ENCODE data around the gene REELD1.

Gene REELD1

DNA sequence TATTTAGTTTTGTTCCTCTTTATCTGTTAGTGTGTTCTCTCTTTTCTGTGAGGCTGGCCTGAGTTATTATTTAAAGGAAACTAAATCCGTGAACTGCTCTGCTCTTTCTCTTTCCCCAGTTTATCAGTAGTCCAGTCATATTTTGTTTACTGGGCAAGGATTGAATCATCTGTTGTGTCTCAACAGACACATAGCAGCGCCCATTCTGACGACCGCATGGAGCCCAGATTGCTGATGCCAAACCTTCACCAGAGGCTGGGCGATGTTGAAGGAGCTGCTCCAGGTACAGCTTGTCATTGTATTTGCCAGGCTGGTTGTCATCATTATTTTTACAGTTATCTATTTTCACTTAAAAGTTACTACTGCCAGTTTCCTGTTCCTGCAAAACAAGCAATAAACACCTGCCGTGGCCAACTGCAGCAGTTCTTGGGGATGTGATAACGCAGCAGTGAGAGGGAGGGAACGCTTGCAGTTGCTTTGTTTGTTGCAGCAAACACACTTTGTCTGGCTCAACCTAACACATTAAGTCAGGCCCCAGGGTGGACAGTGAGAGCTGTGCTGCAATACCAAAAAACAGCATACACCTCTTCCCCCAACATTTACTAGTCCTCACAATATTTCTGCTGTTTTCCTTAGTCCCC, 10.1 kb downstream of the REELD1 start:
- DNase-seq (ENCODE audit: low read depth in 1 of 2, low spot score in 1 of 2) = no peak

DNA sequence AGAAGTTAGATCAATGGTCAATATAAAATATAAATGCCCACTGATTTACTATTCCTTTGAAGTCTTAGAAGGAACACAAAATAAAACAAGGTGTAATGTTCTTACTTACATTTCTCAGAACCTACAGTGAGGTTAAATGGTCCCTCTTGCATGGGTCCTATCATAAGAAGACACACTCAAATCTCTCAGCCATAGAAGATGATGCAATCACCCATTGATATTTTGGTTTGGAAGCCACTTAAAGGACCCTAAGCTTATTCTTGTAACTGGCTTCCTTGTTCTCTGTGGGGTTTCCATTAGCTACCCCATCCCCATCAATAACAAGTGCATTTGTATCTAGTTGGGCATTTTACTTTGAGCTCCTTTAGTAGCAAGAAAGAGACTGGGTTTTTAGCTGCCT, 15.1 kb downstream of the REELD1 start:
- no peak for DNase-seq (ENCODE audit: low read depth in 1 of 2, low spot score in 1 of 2)

DNA sequence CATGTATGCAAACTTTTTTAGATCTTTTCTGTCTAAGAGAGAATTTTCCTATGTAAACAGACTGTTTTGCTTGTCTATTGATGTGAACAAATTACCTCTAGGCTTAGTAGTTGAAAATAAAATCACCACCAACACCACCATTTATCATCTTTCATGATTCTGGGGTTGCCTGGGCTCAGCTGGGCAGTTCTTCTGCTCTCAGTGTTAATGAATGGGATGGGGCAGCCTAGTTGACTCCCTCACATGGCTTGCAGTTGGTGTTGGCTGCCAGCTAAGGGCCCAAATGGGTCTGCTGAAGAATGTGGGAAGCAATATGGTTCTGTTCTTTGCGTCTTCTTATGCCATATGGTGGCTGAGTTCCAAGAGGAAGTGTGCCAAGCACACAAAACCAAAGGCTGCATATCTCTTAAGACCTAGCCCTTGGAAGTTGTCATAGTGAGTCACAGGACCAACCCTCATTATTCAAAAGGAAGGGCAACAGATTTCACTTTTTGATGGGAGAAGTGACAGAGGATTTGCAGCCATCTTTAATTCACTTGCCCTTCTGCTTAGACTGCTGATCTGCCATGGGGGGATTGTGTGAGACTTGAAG, 17.9 kb downstream of the REELD1 start:
- DNase-seq (ENCODE audit: low read depth in 1 of 2, low spot score in 1 of 2) = no peak

DNA sequence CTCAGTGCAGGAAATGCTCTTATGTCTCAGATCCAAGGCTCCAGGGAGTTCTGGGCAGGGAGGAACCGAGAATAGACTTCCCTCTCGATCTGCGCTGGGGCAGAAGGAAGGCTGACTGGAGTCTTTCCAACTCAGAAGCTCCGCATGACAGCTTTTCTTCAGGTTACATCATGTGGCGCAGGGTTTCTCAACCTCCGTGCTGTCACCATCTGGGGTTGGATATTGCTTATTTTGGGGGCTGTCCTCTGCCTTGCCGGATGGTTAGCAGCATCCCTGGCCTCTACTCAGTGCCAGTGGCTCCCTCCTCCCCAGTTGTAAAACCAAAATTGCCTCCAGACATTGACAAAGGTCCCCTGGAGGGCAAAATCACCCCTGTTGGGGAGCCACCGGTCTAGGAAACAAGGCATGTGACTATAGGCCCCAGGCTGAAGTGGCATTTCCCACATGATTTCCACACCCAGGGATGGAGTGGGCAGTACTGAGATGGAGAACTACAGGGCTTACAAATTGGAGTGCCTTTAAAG, 21.4 kb downstream of the REELD1 start:
- DNase-seq (ENCODE audit: low read depth in 1 of 2, low spot score in 1 of 2) = no peak

DNA sequence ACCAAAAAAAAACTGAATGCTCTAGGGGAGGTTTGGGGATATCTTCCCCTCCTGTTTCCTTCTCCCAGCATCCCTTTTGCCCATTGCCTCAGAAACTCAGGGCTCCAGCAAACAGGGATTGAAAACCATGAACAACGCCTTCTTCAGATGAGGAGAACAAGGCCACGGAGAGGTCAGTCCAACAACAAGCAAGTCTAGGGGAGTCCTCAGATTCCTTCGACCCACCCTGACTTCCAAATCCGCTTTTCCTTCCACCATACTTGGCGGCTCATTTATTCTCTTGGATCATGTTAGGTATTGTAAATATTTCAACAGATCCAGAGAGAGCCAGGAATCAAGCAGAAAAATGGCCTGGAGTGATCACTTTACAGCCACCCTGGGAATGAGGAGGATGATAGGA, 21.9 kb downstream of the REELD1 start:
- DNase-seq (ENCODE audit: low read depth in 1 of 2, low spot score in 1 of 2) = no peak

DNA sequence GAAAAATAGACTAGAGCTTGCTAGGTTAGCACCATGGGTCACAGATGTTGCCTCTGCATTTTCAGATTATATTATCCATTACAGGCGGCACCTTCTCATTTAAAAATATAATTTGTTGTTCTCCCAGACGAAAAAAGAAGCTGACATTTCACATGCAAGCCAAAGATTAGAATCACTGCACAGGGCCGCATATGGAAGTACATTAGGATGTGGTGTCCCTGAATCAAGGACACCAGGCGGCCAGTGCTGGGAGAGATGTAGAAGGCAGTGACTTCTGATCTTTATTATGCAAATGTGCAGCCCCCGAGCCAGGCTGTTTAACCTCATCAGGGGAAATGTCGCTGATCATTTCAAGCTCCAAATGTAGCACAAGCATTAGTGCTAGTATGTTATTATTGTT, 22.8 kb downstream of the REELD1 start:
- DNase-seq (ENCODE audit: low read depth in 1 of 2, low spot score in 1 of 2) = no peak

DNA sequence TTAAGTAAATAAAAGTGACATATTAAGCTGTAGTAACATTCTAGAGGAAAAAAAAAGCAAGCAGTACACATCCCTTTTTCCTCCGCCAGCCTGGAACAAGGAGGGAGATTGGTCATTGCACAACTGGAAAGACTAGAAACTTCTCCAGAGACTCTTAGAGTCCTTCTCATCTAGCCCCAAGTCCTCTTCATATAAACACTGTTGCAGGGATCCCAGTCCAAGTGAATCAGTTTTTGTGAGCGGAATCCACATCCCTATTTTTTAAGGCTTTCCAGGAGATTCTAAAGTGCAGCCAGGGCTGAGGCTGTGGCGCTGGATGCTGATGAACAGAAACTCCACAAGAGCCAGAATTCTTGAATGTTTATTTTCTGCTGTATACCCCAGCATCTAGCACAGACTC, 23.8 kb downstream of the REELD1 start:
- no peak for DNase-seq (ENCODE audit: low read depth in 1 of 2, low spot score in 1 of 2)

DNA sequence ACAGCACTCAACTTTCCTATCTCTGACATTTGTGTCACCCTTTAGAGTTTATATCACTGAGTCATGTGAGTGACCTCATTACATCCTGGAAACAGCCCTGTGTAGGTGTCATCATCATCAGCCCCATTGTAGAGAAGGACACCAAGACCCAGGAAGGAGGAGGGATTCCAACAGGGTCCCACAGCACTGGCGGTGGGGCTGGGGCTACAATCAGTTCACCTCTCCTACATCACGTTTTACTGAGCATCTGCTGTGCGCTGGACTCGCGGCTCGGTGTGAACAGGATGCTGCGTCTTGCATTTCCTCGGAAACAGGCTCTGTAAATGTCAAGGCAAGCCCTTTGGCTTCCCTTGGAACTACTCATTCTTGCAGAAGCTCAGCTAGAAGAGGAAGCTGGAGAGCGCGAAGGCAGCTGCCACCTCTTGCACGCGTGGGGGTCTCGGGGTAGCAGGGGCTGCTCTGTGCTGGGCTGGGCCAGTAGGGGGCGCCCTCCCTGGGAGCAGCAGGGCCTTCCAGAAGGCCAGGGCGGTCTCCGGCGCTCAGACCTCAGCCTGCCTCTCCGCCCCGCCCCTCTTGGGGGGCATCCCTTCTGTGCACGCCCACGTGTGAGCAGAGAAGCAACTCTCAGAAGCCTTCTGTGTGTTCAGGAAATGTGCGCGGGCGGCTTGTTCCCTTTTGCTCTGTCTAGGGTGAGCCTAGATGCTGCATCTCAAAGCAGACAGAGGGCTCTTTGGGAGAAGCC, 29.0 kb downstream of the REELD1 start:
- peak in 1 of 2 donors; percentile 40 for DNase-seq (ENCODE audit: low read depth in 1 of 2, low spot score in 1 of 2)

DNA sequence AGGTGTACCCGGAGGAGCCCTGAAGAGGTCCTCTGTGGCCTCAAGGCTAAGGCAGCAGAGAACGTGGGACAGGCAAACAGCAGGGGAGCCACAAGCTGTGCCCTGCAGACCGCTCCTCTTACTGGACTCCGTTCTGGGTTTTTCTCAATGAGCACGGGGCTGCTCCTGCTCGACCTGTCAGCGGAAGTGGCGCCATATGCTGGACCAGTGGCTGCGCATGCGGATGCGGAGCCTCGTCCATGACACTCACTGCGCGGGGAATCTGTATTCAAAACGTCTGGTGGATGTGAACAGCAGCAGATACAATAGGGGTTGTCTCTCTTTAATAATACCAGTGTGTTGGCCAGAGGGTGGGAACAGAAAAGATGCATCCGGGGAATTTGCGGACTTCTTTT, 29.5 kb downstream of the REELD1 start:
- DNase-seq (ENCODE audit: low read depth in 1 of 2, low spot score in 1 of 2) = no peak

DNA sequence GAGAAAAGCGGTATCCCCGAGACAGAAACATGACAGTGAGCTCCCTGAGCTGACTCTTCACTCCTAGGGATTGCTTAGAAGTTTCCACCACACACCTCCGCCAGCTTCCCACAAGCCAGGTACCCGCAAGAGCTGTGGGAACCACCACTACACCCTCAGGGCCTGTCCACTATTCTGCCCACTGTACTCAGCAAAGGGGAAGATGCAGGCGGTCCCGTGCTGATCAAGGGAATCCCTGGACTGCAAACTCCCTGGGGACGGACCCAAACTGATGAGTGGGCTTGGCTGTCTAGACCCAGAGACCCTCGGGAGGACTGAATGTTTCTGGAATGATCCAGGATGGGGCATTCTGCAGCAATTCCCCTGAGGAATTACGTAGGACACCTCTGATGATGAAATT, 30.2 kb downstream of the REELD1 start:
- no peak for DNase-seq (ENCODE audit: low read depth in 1 of 2, low spot score in 1 of 2)

DNA sequence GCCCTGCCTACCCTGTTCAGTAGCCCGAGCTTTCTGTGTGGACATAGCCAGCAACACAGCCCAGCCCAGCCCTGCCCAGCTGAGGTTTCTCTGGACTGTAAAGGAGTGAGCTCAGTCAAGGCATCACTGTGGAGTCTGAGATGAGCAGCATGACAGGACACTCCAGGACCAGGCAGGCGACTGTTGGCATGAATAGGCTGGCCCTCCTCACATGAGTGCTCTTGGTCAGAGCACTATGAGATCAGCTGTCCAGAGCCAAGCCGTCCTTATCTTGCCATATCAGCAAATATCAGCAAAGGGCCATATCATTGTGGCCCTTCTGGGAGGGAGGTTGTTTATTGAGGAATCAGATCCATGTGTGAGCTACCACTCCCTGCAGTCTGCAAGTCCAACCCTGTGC, 30.9 kb downstream of the REELD1 start:
- DNase-seq (ENCODE audit: low read depth in 1 of 2, low spot score in 1 of 2) = no peak

DNA sequence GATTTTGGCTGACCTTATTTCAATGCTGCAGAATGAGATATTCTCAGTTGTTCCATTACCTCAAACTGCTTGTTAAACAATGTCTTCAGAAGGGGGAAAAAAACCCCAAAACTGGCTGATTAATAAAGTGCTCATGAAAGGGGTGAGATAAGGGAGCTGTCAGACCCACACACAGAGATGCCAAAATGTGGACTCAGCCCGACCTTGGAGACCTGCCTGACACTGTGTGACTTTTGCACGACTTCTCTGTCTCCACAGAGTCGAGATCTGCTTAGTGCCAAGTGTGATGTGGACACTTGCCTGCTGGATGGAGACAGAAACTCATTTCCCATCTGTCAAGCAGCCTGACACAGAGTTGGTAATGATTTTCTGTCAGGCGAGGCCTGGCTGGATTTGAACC, 31.5 kb downstream of the REELD1 start:
- no peak for DNase-seq (ENCODE audit: low read depth in 1 of 2, low spot score in 1 of 2)

DNA sequence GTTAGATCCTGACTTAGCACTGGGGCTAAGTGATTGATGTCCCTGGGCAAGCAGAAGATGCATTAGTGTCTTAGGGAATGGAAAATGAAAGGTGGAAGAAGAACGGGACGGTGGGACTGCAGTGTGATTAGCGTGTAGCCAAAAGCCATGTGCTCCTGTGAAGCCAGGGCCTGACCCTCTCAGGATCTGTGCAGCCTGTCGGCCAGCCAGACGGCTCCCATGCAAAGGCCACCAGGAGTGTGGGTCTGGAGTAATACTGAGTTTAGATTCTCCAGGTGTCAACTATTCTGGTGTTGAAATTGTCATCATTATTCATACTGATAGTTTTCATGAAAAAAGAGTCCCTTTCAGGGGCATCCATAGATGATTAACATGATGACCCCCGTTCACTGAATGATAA, 32.0 kb downstream of the REELD1 start:
- no peak for DNase-seq (ENCODE audit: low read depth in 1 of 2, low spot score in 1 of 2)

DNA sequence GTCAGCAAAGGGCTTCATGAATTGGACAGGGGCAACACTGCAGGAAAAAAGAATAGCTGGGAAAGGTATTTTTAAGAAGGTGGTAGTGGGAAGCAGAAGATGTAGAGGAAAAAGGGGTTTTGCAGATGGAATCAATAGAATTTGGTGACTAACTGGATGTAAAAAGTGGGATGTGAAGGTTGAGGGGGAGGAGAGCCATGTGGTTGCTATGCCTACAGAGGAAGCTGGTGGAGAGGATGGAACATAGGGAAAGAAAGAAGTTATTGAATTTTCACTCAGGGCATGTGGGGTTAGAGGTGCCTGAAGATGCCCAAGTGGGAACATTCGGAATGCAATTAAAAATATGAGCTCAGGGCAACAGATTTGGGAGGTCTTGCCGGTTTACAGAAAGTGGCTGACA, 33.0 kb downstream of the REELD1 start:
- no peak for DNase-seq (ENCODE audit: low read depth in 1 of 2, low spot score in 1 of 2)

DNA sequence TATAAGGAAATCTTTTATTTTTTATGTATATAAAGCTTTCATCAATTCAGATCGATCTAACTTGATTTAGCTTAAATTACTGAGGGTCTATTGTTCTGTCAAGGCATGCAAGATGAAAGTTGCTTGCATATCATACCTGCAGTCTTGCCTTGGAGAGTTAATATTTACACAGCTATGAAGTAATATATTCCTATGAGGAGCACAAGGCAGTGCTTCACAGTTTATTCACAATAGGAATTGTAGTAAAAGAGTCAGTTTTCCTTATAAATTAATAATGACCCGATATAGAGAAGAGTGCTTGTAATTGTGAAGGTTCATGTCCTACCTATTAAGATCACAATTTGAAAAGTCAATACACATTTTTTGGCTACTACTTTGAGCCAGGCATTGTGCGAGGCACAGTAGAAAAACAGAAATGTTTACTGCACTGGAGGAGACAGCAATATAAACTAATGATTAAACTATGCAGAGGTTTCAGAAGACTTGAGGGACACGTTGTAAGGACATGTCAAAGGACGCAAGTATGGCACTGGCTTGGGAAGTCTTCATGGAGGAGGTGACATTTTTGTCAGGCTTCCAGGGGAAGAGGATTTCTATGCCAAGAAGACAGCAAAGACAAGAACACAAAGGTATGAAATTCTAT, 38.8 kb downstream of the REELD1 start:
- DNase-seq (ENCODE audit: low read depth in 1 of 2, low spot score in 1 of 2) = no peak

DNA sequence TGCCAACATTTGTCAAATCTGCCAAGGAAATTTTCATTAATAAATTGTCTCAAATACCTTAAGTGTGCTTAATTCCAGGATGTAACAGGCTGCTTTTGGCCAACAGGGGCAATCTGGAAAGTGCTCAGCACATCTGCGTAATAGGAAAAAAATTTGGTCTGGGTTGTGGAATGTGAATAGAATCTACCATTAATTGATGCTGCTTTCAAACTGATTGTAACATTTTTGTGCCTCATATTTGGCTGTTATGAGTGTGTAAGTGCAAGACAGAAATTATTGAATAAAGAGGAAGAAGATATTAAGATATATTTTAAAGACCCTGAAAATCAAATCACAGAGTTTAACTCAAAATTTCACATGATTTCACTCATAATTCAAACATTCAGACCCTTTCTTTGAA, 41.1 kb downstream of the REELD1 start:
- no peak for DNase-seq (ENCODE audit: low read depth in 1 of 2, low spot score in 1 of 2)

DNA sequence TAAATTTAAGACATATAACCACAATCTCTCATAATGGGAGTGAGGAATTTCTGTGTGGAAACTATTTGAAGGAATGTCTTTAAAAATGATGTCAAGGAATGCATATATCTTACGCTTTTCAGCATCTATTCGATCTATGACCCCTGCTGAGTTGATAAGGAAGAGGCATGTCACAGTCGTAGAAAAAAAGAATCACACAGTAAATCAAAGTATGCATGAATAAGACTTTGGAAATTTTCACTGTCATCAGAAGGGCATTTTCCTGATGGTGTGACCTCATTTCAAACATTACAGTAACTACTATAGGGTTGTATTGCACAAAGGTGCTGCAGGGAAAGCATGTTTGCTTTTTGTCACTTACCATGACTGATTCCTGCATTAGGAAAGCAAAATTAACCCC, 41.5 kb downstream of the REELD1 start:
- DNase-seq (ENCODE audit: low read depth in 1 of 2, low spot score in 1 of 2) = no peak

DNA sequence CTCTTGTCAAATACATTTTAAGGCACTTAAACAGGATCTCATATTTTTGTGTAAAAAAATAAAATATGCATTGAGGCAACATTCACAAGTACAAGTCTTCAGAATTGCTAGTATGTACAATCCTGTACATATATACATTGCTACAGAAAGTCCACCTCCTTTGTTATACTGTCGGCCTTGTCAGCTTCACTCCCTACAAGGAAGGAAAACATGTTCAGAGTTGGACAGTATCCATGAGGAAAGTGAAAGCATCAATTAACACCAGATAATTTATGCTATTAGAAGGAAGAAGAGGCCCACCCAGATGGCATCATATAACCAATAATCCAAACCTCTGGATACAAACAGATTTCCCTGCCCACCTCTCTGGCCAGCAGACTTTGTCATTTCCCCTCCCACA, 42.0 kb downstream of the REELD1 start:
- no peak for DNase-seq (ENCODE audit: low read depth in 1 of 2, low spot score in 1 of 2)

DNA sequence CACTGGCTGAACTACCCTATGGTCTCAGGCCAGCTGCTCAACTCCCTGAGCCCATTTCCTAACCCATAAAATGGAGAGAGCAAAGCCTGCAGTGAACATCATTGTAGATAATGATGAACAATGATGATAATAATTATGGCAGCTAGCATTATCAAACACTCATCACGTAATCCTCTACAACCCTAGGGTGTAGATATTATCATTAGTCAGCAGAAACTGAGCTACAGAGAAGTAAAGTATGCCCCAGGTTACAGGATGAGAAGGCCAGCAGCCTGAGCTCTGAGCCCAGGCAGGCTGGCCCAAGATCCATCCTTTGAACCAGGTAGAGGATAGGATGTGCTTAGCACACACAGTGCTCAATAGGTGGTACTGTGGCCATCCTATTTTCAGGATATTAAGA, 43.2 kb downstream of the REELD1 start:
- no peak for DNase-seq (ENCODE audit: low read depth in 1 of 2, low spot score in 1 of 2)

DNA sequence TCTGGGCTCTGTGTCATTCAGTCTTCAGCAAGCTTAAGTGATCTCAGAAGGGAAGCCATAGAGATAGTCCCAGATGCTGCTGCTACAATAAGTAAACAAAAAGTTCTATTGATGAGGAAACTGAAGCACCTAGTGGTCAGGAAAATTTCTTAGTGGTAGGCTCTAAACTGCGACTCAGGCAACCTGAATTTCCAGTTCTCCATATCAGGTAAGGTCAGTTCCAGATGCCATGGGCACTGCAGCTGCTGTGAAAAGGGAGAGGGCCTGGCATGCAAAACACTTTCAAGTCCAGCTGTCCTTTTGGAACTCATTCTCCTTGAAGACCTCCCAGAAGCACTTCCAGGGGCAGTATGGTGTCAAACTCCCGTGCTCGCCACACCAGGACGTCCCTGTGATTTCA, 46.2 kb downstream of the REELD1 start:
- DNase-seq (ENCODE audit: low read depth in 1 of 2, low spot score in 1 of 2) = no peak

DNA sequence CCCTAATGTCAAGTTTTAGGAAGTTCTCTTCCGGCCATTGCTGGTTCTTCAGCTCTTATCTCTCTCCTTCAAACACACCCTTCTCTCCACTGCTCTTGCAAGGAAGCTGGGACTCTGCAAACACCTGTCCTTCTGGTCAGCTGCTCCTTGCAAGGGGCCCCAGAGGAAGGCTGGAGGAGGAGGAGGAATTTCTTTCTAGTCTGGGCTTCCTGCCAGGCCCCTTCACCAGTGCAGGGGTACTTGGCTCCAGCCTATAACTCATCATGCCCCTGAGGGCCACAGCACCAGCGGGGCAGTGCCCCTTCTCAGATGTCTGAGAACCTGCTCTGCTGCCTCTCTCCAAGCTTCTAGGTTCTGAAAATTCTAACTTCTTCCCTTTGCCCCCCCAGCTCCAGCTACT, 46.7 kb downstream of the REELD1 start:
- no peak for DNase-seq (ENCODE audit: low read depth in 1 of 2, low spot score in 1 of 2)

DNA sequence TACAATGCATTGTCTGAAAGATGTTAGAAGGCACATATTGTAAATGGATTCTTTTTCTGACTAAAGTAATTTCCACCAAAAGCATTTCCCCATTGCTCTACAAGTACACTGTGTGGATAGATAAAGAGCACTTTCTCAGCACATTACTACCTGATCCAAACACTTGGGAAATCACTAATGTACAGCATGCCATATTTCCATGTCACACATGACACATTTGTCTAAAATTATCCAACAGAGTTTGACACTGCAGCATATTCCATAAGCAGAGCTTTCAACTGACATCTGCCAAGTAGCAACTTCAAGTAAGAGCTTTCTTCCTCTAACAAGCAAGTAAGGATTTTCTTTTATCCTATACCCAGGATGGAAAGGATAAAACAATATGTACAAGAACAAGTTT, 49.5 kb downstream of the REELD1 start:
- no peak for DNase-seq (ENCODE audit: low read depth in 1 of 2, low spot score in 1 of 2)

All from stimulated activated CD4-positive, alpha-beta T cell treated with anti-CD3 and anti-CD28 coated beads, Interleukin-15, amount 100 ng/mL, for 1 hour (primary cell).